Kidney (tissue), 14 donors: ENCODE results near the gene CMTR2. TPM values are rescaled to one million over a fixed set of nuclear protein-coding genes. Genes with fewer than 3 reads are reported as not detected.

Source experiments
- DNase-seq, 5 donors: peaks; one replicate each; pipeline ENCODE4 v3.0.0-alpha.2; 2013 to 2020
- FAIRE-seq: peaks from 2 replicates; lab custom pipeline; 2012; peaks lifted over from hg19 to GRCh38; lab: Jason Lieb, UNC
- H3K27ac ChIP-seq, 2 donors: one replicate each; pipeline ENCODE4 v1.7.0; 2013; ENCODE audit warnings: low read depth in 2 of 2, low read length in 2 of 2, inconsistent platforms in 1 of 2
- H3K27me3 ChIP-seq: one replicate; pipeline ENCODE4 v1.7.1; 2013; ENCODE audit warnings: low read length, inconsistent platforms; ENCODE audit not compliant: control insufficient read depth, insufficient read depth
- H3K36me3 ChIP-seq, 3 donors: one replicate each; pipeline versions ENCODE4 v1.7.0 to v1.7.1; 2013; ENCODE audit warnings: low read length in 3 of 3, control low read depth in 1 of 3, inconsistent platforms in 1 of 3; ENCODE audit not compliant: insufficient read depth in 3 of 3, control insufficient read depth in 2 of 3
- H3K4me1 ChIP-seq, 3 donors: one replicate each; pipeline versions ENCODE4 v1.7.0 to v1.7.1; 2013; ENCODE audit warnings: low read length in 3 of 3, inconsistent platforms in 1 of 3, low read depth in 1 of 3; ENCODE audit not compliant: control insufficient read depth in 2 of 3, insufficient read depth in 2 of 3
- H3K4me3 ChIP-seq, 3 donors: one replicate each; pipeline versions ENCODE4 v1.7.0 to v1.8.1; 2013; ENCODE audit warnings: low read length in 3 of 3, control low read depth in 1 of 3, inconsistent platforms in 1 of 3
- H3K9ac ChIP-seq, 3 donors: one replicate each; pipeline versions ENCODE4 v1.7.0 to v1.7.1; 2013; ENCODE audit warnings: low read length in 3 of 3, control low read depth in 1 of 3, inconsistent platforms in 1 of 3
- H3K9me3 ChIP-seq, 3 donors: one replicate each; pipeline versions ENCODE4 v1.7.0 to v1.7.1; 2013; ENCODE audit warnings: low read length in 3 of 3, control low read depth in 1 of 3, inconsistent platforms in 1 of 3; ENCODE audit not compliant: control insufficient read depth in 2 of 3, insufficient read depth in 1 of 3
- CTCF ChIP-seq: IDR thresholded peaks from 3 replicates; pipeline ENCODE4 v1.5.1; 2012; ENCODE audit warnings: mild to moderate bottlenecking, moderate library complexity, borderline replicate concordance; ENCODE audit not compliant: insufficient read depth; ENCODE audit errors: extremely low read depth
- intact Hi-C: fragments of 100-400 bp; cut with DNase I; formaldehyde crosslinking; loops from one replicate; pipeline ENCODE4 v1.11.1; 2022
- polyA plus RNA-seq: library from polyadenylated mRNA; stranded (reverse); fragments of 350-450 nt; fragmentation: Illumina TruSeq; extraction: RNeasy Lipid Tissue Mini Kit (QIAGEN cat#74804); gene quantifications from one replicate; pipeline ENCODE4 v1.2.3, GENCODE V29; 2014; ENCODE audit warnings: low read depth, low replicate concordance; ENCODE audit not compliant: insufficient read depth
- total RNA-seq: library from RNA; stranded (reverse); fragmentation: NEBNext Ultra II Directional; extraction: Animal tissue kit (Norgen Biotek cat#: 25700); gene quantifications from one replicate; pipeline ENCODE4 v1.2.1, GENCODE V29; 2021
- donor health status: control.
- donor health status: control.
- donor health status: control.
- donor health status: control.
- donor health status: control.
- donor health status: DM: yes; HTN: yes; CAD: no.
- donor health status: Normal renal cell carcinoma (clear cell type).

CMTR2 gene
- total and polyA plus RNA-seq, 2 donors from 2014 or later, result 8.0 to 21.5 TPM

DNA sequence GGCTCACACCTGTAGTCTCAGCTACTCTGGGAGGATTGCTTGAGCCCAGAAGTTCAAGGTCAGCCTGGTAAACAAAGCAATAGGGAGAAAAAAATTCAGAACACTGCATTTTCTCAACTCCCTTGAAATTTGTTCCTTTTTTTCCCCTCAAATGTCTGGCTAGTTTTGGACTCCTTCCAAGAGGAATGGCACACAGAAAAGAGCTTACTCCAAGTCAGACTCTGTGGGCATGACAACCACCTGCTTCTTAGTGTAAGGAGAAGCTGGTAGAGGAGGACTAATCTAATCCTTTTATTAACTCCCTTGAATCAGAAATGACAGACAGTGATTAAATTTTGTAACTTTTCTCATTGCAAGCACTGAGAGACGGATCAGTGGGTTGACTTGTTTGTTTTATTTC, 30.8 kb downstream of the CMTR2 start:
- intact Hi-C loops, result no loop called here
- no peaks in the 10 kb centered on the region for H3K4me1 ChIP-seq
- peak in 1 of 5 donors; percentile 21 for DNase-seq
- H3K36me3 ChIP-seq, result no peaks in the 10 kb centered on the region
- FAIRE-seq, result no peak
- H3K9ac ChIP-seq, result no peak overlapping the region
- H3K27me3 ChIP-seq, result no peaks in the 10 kb centered on the region
- no peak for TF ChIP-seq CTCF
- H3K27ac ChIP-seq, result no peak overlapping the region
- H3K4me3 ChIP-seq, result no peak overlapping the region
- H3K9me3 ChIP-seq, result no peaks in the 10 kb centered on the region

DNA sequence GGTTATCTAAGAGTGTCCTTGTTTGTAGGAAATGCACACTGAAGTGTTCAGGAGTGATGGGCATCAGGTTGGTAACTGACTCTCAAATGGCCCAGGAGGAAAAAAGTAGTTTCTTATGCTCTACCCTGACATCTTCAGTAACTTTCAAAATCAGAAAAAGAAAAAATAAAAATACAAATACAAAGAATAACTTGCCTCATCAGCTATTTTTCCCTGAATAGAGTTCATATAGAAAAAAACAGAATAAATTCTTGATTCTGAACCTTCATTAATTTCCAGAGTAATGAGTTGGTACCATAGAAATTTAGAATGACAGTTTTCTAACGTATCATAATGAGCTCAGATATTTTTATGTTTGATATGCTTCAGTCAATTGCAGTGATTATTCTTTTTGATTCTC, 31.4 kb downstream of the CMTR2 start:
- DNase-seq (no peak), FAIRE-seq (no peak)
- intact Hi-C loops, result no loop called here
- Histone ChIP-seq H3K36me3 (no peaks in the 10 kb centered on the region), H3K9me3 (no peaks in the 10 kb centered on the region), H3K4me1 (no peaks in the 10 kb centered on the region), H3K27me3 (no peaks in the 10 kb centered on the region), H3K4me3 (no peak overlapping the region), H3K27ac (no peak overlapping the region), H3K9ac (no peak overlapping the region)
- TF ChIP-seq CTCF, result no peak

DNA sequence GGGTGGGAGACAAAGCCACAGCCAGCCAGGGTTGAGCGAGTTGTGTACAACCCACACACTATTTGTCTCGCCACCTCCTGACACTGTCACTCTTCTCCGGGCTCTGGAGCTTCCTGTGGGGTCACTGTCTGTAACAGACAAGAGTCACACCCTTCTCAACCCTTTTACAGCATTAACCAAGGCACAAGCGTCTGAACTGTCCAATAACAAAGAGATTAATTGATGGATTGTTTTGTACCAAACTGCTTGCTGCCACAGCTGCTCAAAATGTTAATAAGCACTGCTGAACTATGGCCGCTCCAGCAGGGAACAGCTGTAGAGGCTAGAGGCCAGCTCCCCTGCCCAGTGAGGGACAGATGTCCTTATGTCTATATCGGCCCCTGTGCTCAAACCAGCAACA, 33.5 kb downstream of the CMTR2 start:
- H3K27ac ChIP-seq, result no peak overlapping the region
- H3K36me3 ChIP-seq, result no peaks in the 10 kb centered on the region
- no peaks in the 10 kb centered on the region for H3K9me3 ChIP-seq
- H3K4me3 ChIP-seq, result no peak overlapping the region
- H3K4me1 ChIP-seq, result no peaks in the 10 kb centered on the region
- DNase-seq, result peak in 2 of 5 donors; percentile 8 to 23
- no peaks in the 10 kb centered on the region for H3K27me3 ChIP-seq
- FAIRE-seq, result no peak
- no peak overlapping the region for H3K9ac ChIP-seq
- intact Hi-C loops, result no loop called here
- TF ChIP-seq CTCF, result no peak
